ENCODE measurements around the gene KLF6.

- TF ChIP-seq CTCF (IDR thresholded peaks at IDR 0.05): no peak
- no peak for TF ChIP-seq POLR2A (IDR thresholded peaks at IDR 0.05)
- no peak for TF ChIP-seq EP300 (IDR thresholded peaks at IDR 0.05)
These were observed 48.0 kb upstream of the KLF6 start for GRCh38 chr10:3833046-3833445.
